GM12878 (cell line): ENCODE results near the gene PNMA6E. TPM values are rescaled to one million over a fixed set of nuclear protein-coding genes. Genes with fewer than 3 reads are reported as not detected.

Source experiments
- ATAC-seq: fragments of 200-7000 bp; cut with Tn5 transposase; 3 replicates; pipeline ENCODE4 v1.9.1; 2020; ENCODE audit warnings: mild to moderate bottlenecking, moderate library complexity
- BruUV-seq: library from RNA; stranded (reverse); fragments of 400-500 nt; replicated peaks from 2 replicates; lab custom pipeline; 2021; lab: Mats Ljungman, UMichigan
- CTCF ChIA-PET: fragments of 300-600 bp; sonication (Branson Sonifier 250); formaldehyde crosslinking; extraction: SDS; loops from one replicate; lab custom pipeline; 2021; ENCODE audit warnings: inconsistent platforms; lab: Yijun Ruan, JAX
- POLR2A ChIA-PET: fragments of 350-600 bp; formaldehyde crosslinking; extraction: SDS; loops from one replicate; lab custom pipeline; 2021; ENCODE audit warnings: inconsistent platforms; lab: Charles Lee
- RAD21 ChIA-PET: fragments of 300-600 bp; sonication (Branson Sonifier 250); formaldehyde crosslinking; loops from one replicate; lab custom pipeline; 2023; ENCODE audit warnings: antibody characterized with exemption; ENCODE audit not compliant: unreplicated experiment; lab: Charles Lee
- SMC1A ChIA-PET: fragments of 300-600 bp; sonication (Branson Sonifier 250); formaldehyde crosslinking; loops from one replicate; lab custom pipeline; 2023; ENCODE audit not compliant: unreplicated experiment, uncharacterized antibody; lab: Charles Lee
- DNase-seq: peaks from one replicate; pipeline ENCODE4 v3.0.0-alpha.2; 2011; ENCODE audit warnings: low read depth, low spot score
- FAIRE-seq: peaks from 3 replicates; lab custom pipeline; 2011; peaks lifted over from hg19 to GRCh38; lab: Jason Lieb, UNC
- H2AFZ ChIP-seq: 2 replicates; pipeline ENCODE4 v1.6.0; 2011; ENCODE audit warnings: low read depth, low read length, control low read depth; ENCODE audit not compliant: control insufficient read depth
- H3K27ac ChIP-seq: 2 replicates; pipeline ENCODE4 v1.5.1; 2011; ENCODE audit warnings: control low read depth; ENCODE audit not compliant: control insufficient read depth, insufficient read depth
- H3K27me3 ChIP-seq, 2 experiments: replicated peaks in 1 of 2; 2 replicates each; pipeline versions ENCODE4 v1.6.0 to v1.6.1; 2011; ENCODE audit warnings: low read length in 1 of 2; ENCODE audit not compliant: control insufficient read depth in 2 of 2, insufficient read depth in 2 of 2
- H3K36me3 ChIP-seq, 2 experiments: 2 replicates each; pipeline ENCODE4 v1.5.1; 2011; ENCODE audit warnings: low read length in 1 of 2; ENCODE audit not compliant: control insufficient read depth in 2 of 2, insufficient read depth in 2 of 2
- H3K4me1 ChIP-seq: 2 replicates; pipeline ENCODE4 v1.6.1; 2011; ENCODE audit warnings: mild to moderate bottlenecking, low read length, moderate library complexity, mixed read lengths; ENCODE audit not compliant: control insufficient read depth, insufficient read depth
- H3K4me2 ChIP-seq: 2 replicates; pipeline ENCODE4 v1.6.0; 2011; ENCODE audit warnings: control low read depth; ENCODE audit not compliant: control insufficient read depth, insufficient read depth
- H3K4me3 ChIP-seq: fragments of 200-600 bp; sonication (generic); 2 replicates; pipeline ENCODE4 v1.5.1; 2016
- H3K79me2 ChIP-seq: 2 replicates; pipeline ENCODE4 v1.6.0; 2011; ENCODE audit warnings: low read length; ENCODE audit not compliant: control insufficient read depth, insufficient read depth
- H3K9ac ChIP-seq: 2 replicates; pipeline ENCODE4 v1.8.0; 2011; ENCODE audit warnings: low read length, control low read depth, mixed read lengths; ENCODE audit not compliant: control insufficient read depth, insufficient read depth
- H3K9me3 ChIP-seq: replicated peaks from 3 replicates; pipeline ENCODE4 v1.5.1; 2011; ENCODE audit warnings: mild to moderate bottlenecking, low read length; ENCODE audit not compliant: control insufficient read depth, insufficient read depth
- H4K20me1 ChIP-seq: 2 replicates; pipeline ENCODE4 v1.6.0; 2011; ENCODE audit not compliant: control insufficient read depth, insufficient read depth
- BCL11A ChIP-seq: IDR thresholded peaks from 2 replicates; pipeline ENCODE4 v1.6.1; 2011; ENCODE audit warnings: low read depth, low read length
- CBX3 ChIP-seq: fragments of 200-600 bp; sonication (generic); IDR thresholded peaks from 2 replicates; pipeline ENCODE4 v1.6.1; 2016; ENCODE audit warnings: low read depth, borderline replicate concordance
- IRF3 ChIP-seq: fragments of 450-650 bp; IDR thresholded peaks from 2 replicates; pipeline ENCODE4 v1.6.1; 2014; ENCODE audit warnings: mild to moderate bottlenecking
- MXI1 ChIP-seq: fragments of 150-350 bp; IDR thresholded peaks from 2 replicates; pipeline ENCODE4 v1.6.1; 2011; ENCODE audit warnings: low read depth, mild to moderate bottlenecking, inconsistent platforms, low read length, improper control_type of control experiment
- RELA ChIP-seq: fragments of 450-650 bp; IDR thresholded peaks from 2 replicates; pipeline ENCODE4 v1.8.0; 2014; ENCODE audit warnings: borderline replicate concordance; ENCODE audit not compliant: partially characterized antibody
- SREBF2 ChIP-seq: IDR thresholded peaks from 2 replicates; pipeline ENCODE4 v1.6.1; 2012; ENCODE audit warnings: mild to moderate bottlenecking, low read length
- TCF12 ChIP-seq: IDR thresholded peaks from 2 replicates; pipeline ENCODE4 v1.6.1; 2011; ENCODE audit warnings: low read depth, mild to moderate bottlenecking, low read length
- USF2 ChIP-seq: IDR thresholded peaks from 2 replicates; pipeline ENCODE4 v1.6.1; 2011; ENCODE audit warnings: low read depth, low read length, improper control_type of control experiment, borderline replicate concordance
- ZBTB11 ChIP-seq: fragments of 450-650 bp; formaldehyde crosslinking; IDR thresholded peaks from 2 replicates; pipeline ENCODE4 v1.5.0; 2022; ENCODE audit warnings: mild to moderate bottlenecking, missing genetic modification characterization
- ZNF207 ChIP-seq: fragments of 450-650 bp; IDR thresholded peaks from 2 replicates; pipeline ENCODE4 v1.6.1; 2014; ENCODE audit warnings: antibody characterized with exemption, mild to moderate bottlenecking, borderline replicate concordance
- WGBS: methylation state at CpG from one replicate; pipeline ENCODE4 v1.1.6; 2016; ENCODE audit warnings: low lambda C conversion rate; ENCODE audit not compliant: insufficient replicate concordance, insufficient coverage; ENCODE audit errors: missing lambda C conversion rate; 5-methylcytosine and 5-hydroxymethylcytosine counted together
- in situ Hi-C: fragments of 300-500 bp; cut with MboI; formaldehyde crosslinking; loops from 9 replicates; pipeline ENCODE4 v1.14.3; 2018; ENCODE audit warnings: mixed read lengths
- intact Hi-C: fragments of 100-400 bp; cut with micrococcal nuclease; formaldehyde crosslinking; loops from one replicate; pipeline ENCODE4 v1.14.2; 2022; ENCODE audit not compliant: unreplicated experiment
- polyA plus RNA-seq, 11 experiments: library from polyadenylated mRNA; depleted of rRNA in 4 of 11; unstranded in 6 of 11; stranded (reverse) in 5 of 11; fragments of >200 nt; fragmentation: Nextera tagmentation in 4 of 11; fragmentation: Illumina TruSeq in 1 of 11; extraction: Ambion mirVana in 4 of 11; extraction: Trizol in 1 of 11; gene quantifications; 1 replicate in 1 of 11; 2 replicates in 10 of 11; pipeline versions ENCODE4 v1.2.1 to v1.2.3, GENCODE V29; 2011 to 2016; ENCODE audit warnings: inconsistent platforms in 2 of 11, missing spikeins in 2 of 11, low read depth in 1 of 11
- total RNA-seq, 4 experiments: library from RNA; depleted of rRNA in 3 of 4; stranded (reverse); fragments of >200 nt in 3 of 4; fragmentation: Illumina TruSeq in 1 of 4; extraction: Trizol in 1 of 4; gene quantifications; 2 replicates each; pipeline versions ENCODE4 v1.2.1 to v1.2.3, GENCODE V29; 2013 to 2021

The PNMA6E gene
- total and polyA plus RNA-seq, 10 of the 15 experiments (the other 5 are each of a cell fraction or from before 2014, with no cell fraction given), result not detected

GRCh38 chrX:153401133-153401764 is at the start of gene PNMA6E (continued):
- TF ChIP-seq BCL11A, result no peak
- no peak for TF ChIP-seq MXI1
- TF ChIP-seq TCF12, result no peak
- no peak for TF ChIP-seq SREBF2
- no peak for TF ChIP-seq RELA
- TF ChIP-seq CBX3, result no peak
- TF ChIP-seq IRF3, result no peak
- TF ChIP-seq ZBTB11 (CRISPR knock-in tag), result no peak

- H3K36me3 ChIP-seq, result peaks cover 0 to 2% of the 10 kb centered on the region in 2 experiments; a peak in 1 of 4 replicates
- SMC1A ChIA-PET, result no interaction called here
- no peak overlapping the region for H3K4me3 ChIP-seq
- no peaks in the 10 kb centered on the region for H3K27me3 ChIP-seq
- 70% methylated on average over 8 of the region's 8 CpGs for WGBS
- TF ChIP-seq USF2 (no peak), ZNF207 (no peak)
- TF ChIP-seq, all 136 proteins: peak for 0
- ChIA-PET CTCF (interaction anchor here (2.0 kb wide), 1 partner anchor 10 kb away, joined by 7 read pairs; no protein-coding TSS in a partner anchor), POLR2A (no interaction called here), RAD21 (no interaction called here)
- Histone ChIP-seq H3K4me1 (no peaks in the 10 kb centered on the region), H3K9me3 (no peaks in the 10 kb centered on the region), H3K27ac (no peak overlapping the region), H2AFZ (no peak overlapping the region), H3K4me2 (no peak overlapping the region), H4K20me1 (no peaks in the 10 kb centered on the region), H3K79me2 (no peaks in the 10 kb centered on the region), H3K9ac (no peak overlapping the region)
- intact Hi-C loops (no loop called here), in situ Hi-C loops (no loop called here)
- no peak for DNase-seq
- no peak for ATAC-seq
- BruUV-seq, result no TSS peak
- FAIRE-seq, result no peak
These were observed 49.8 kb upstream of the PNMA6E start for GRCh38 chrX:153450949-153451277.
